Endothelial cell of umbilical vein (primary cell): ENCODE data around the gene TBCC. TPM values are rescaled to one million over a fixed set of nuclear protein-coding genes. Genes with fewer than 3 reads are reported as not detected.

Experiments used
- BruUV-seq: library from RNA; stranded (reverse); fragments of 400-500 nt; replicated peaks from 2 replicates; lab custom pipeline; 2021; lab: Mats Ljungman, UMichigan
- CTCF ChIA-PET: fragments of 300-600, 350-600 bp; sonication (Branson Sonifier 250); formaldehyde crosslinking; loops from one replicate; lab custom pipeline; 2021; ENCODE audit warnings: antibody characterized with exemption, inconsistent platforms; lab: Charles Lee
- POLR2A ChIA-PET: fragments of 300-600, 350-600 bp; sonication (Branson Sonifier 250); formaldehyde crosslinking; loops from one replicate; lab custom pipeline; 2021; ENCODE audit warnings: antibody characterized with exemption, inconsistent platforms; lab: Charles Lee
- DNase-seq: peaks from one replicate; pipeline ENCODE4 v3.0.0-alpha.2; 2011; ENCODE audit warnings: low read depth, low spot score
- FAIRE-seq: peaks from 2 replicates; lab custom pipeline; 2011; peaks lifted over from hg19 to GRCh38; lab: Jason Lieb, UNC
- H2AFZ ChIP-seq: 2 replicates; pipeline ENCODE4 v1.6.0; 2012; ENCODE audit warnings: low read depth, low read length, control low read depth, inconsistent platforms
- H3K27ac ChIP-seq: 2 replicates; pipeline ENCODE4 v1.5.1; 2011; ENCODE audit warnings: low read depth, mild to moderate bottlenecking, control low read depth, low read length, moderate library complexity; ENCODE audit not compliant: insufficient read depth
- H3K27me3 ChIP-seq, 2 experiments: 2 replicates each; pipeline versions ENCODE4 v1.6.0 to v1.6.1; 2011; ENCODE audit warnings: low read length in 2 of 2, mixed read lengths in 1 of 2; ENCODE audit not compliant: control insufficient read depth in 2 of 2, insufficient read depth in 2 of 2
- H3K36me3 ChIP-seq, 2 experiments: 2 replicates in 1 of 2; 3 replicates in 1 of 2; pipeline ENCODE4 v1.5.1; 2011; ENCODE audit warnings: low read length in 2 of 2, mild to moderate bottlenecking in 1 of 2, moderate library complexity in 1 of 2; ENCODE audit not compliant: control insufficient read depth in 2 of 2, insufficient read depth in 2 of 2; ENCODE audit errors: extremely low read depth in 1 of 2
- H3K4me1 ChIP-seq: 3 replicates; pipeline ENCODE4 v1.5.1; 2011; ENCODE audit warnings: mild to moderate bottlenecking, low read length; ENCODE audit not compliant: control insufficient read depth, insufficient read depth; ENCODE audit errors: extremely low read depth
- H3K4me2 ChIP-seq: 2 replicates; pipeline ENCODE4 v1.6.1; 2011; ENCODE audit warnings: low read length, control low read depth, mixed read lengths; ENCODE audit not compliant: insufficient read depth
- H3K4me3 ChIP-seq, 3 experiments: fragments of 200-600 bp in 1 of 3; sonication (generic), shearing (Covaris generic) in 1 of 3; replicated peaks in 1 of 3; 2 replicates each; pipeline ENCODE4 v1.5.1; 2011 to 2016; ENCODE audit warnings: control low read depth in 3 of 3, low read length in 3 of 3, mild to moderate bottlenecking in 2 of 3, inconsistent platforms in 1 of 3, low read depth in 1 of 3, moderate library complexity in 1 of 3; ENCODE audit not compliant: insufficient read depth in 1 of 3
- H3K79me2 ChIP-seq: 2 replicates; pipeline ENCODE4 v1.6.0; 2012; ENCODE audit warnings: low read length, inconsistent platforms; ENCODE audit not compliant: control insufficient read depth, insufficient read depth
- H3K9ac ChIP-seq: replicated peaks from 2 replicates; pipeline ENCODE3; 2011; ENCODE audit warnings: low read length, control low read depth; ENCODE audit not compliant: insufficient read depth; ENCODE audit errors: extremely low read depth
- H3K9me1 ChIP-seq: replicated peaks from 3 replicates; pipeline ENCODE4 v1.6.0; 2011; ENCODE audit warnings: mild to moderate bottlenecking, low read length; ENCODE audit not compliant: control insufficient read depth, insufficient read depth; ENCODE audit errors: extremely low read depth
- H3K9me3 ChIP-seq: replicated peaks from 2 replicates; pipeline ENCODE4 v1.5.1; 2012; ENCODE audit warnings: low read length, inconsistent platforms; ENCODE audit not compliant: control insufficient read depth, insufficient read depth
- H4K20me1 ChIP-seq: replicated peaks from 2 replicates; pipeline ENCODE3; 2011; ENCODE audit warnings: mild to moderate bottlenecking, low read length; ENCODE audit not compliant: control insufficient read depth, insufficient read depth; ENCODE audit errors: extremely low read depth
- EZH2 ChIP-seq: IDR thresholded peaks from 2 replicates; pipeline ENCODE4 v1.6.1; 2012; ENCODE audit warnings: borderline replicate concordance, low read depth, mild to moderate bottlenecking, moderate library complexity, low read length, inconsistent platforms; ENCODE audit not compliant: severe bottlenecking
- FOS ChIP-seq: IDR thresholded peaks from 2 replicates; pipeline ENCODE4 v1.6.1; 2011; ENCODE audit warnings: mild to moderate bottlenecking, low read length, moderate library complexity, borderline replicate concordance; ENCODE audit not compliant: insufficient read depth
- GATA2 ChIP-seq: IDR thresholded peaks from 2 replicates; pipeline ENCODE4 v1.7.0; 2011; ENCODE audit warnings: low read depth, mild to moderate bottlenecking, moderate library complexity, mixed read lengths, low read length; ENCODE audit not compliant: insufficient read length, insufficient read depth
- JUN ChIP-seq: IDR thresholded peaks from 2 replicates; pipeline ENCODE4 v1.6.1; 2011; ENCODE audit warnings: borderline replicate concordance, low read depth; ENCODE audit not compliant: insufficient read length, insufficient read depth
- MYC ChIP-seq: IDR thresholded peaks from one replicate; pipeline ENCODE4 v1.6.1; 2011; ENCODE audit warnings: mild to moderate bottlenecking, low read depth, low read length
- POLR2A ChIP-seq: IDR thresholded peaks from 2 replicates; pipeline ENCODE4 v1.6.1; 2012; ENCODE audit warnings: low read depth, mild to moderate bottlenecking, control low read depth, low read length
- POLR2AphosphoS5 ChIP-seq: IDR thresholded peaks from 2 replicates; pipeline ENCODE4 v1.6.1; 2012; ENCODE audit warnings: low read depth, mild to moderate bottlenecking, control low read depth, low read length, moderate library complexity; ENCODE audit not compliant: insufficient read depth
- dilution Hi-C: fragments of 300-500 bp; cut with MboI; formaldehyde crosslinking; loops from one replicate; pipeline ENCODE4 v1.15.0; 2019; ENCODE audit warnings: low sequenced_read_pairs; ENCODE audit not compliant: extremely low pct_ligation_motif_present
- intact Hi-C: fragments of 100-400 bp; cut with micrococcal nuclease; formaldehyde crosslinking; loops from one replicate; pipeline ENCODE4 v1.10.0; 2022
- polyA plus RNA-seq, 4 experiments: library from polyadenylated mRNA; depleted of rRNA in 3 of 4; stranded (reverse) in 3 of 4; unstranded in 1 of 4; fragments of >200 nt; gene quantifications; 2 replicates each; pipeline versions ENCODE4 v1.2.1 to v1.2.3, GENCODE V29; 2011 to 2012; ENCODE audit warnings: missing spikeins in 1 of 4
- total RNA-seq: library from RNA; stranded (reverse); gene quantifications from 2 replicates; pipeline ENCODE4 v1.2.3, GENCODE V29; 2021
- TF ChIP-seq, protein P1 (sequence below), 2 donors: IDR thresholded peaks; 1 replicate in 1 of 2; 2 replicates in 1 of 2; pipeline ENCODE4 v1.5.1; 2011; ENCODE audit warnings: low read length in 2 of 2, mild to moderate bottlenecking in 2 of 2, moderate library complexity in 2 of 2, control low read depth in 1 of 2, inconsistent platforms in 1 of 2, low read depth in 1 of 2; ENCODE audit not compliant: insufficient read depth in 1 of 2; ENCODE audit errors: extremely low read depth in 1 of 2
- TF ChIP-seq, protein P2 (sequence below): IDR thresholded peaks from 2 replicates; pipeline ENCODE4 v1.6.1; 2011; ENCODE audit not compliant: insufficient read depth, insufficient read length

Gene TBCC
- total and polyA plus RNA-seq, 2 donors (not counting 3 experiments of a cell fraction or from before 2014, with no cell fraction given), result 15.9 to 19.1 TPM

DNA sequence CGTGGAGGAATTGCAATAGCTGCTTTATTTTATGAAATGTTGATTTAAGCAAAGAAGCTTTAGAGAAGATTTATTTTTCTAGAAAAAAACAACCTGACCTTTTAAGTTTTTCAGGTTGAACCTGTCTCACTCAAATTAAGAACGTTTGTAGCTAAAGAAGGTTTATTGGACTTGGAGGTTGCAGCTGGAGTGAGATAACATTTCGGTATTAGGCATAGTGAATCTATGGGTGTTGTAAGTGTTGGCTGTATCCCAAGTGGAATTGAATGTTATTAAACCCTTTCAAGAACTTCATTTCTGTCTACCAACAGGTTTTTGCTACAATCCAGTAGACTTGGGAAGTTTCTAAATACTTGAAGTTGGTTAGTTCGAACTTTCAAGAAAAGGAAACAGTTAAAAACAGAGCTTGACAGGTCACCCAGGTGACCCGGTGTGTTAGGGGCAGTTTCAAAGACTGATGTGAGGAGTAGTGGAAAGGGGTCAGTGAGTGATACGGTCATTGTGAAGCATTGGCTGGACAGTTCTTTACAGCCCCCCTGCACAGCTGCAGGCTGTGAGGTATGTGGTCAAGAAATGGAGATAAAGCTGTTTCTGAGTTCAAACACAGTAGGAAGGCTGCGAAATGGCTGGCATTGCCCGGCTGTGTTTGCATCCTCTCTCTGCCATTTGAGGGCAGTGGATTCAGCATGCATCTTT lies 2.4 kb upstream of the TBCC start:
- no peak overlapping the region for H3K9ac ChIP-seq
- H3K9me1 ChIP-seq, result no peaks in the 10 kb centered on the region

More for the DNA sequence above, 2.4 kb upstream of the TBCC start:
- Histone ChIP-seq H3K36me3 (no peaks in the 10 kb centered on the region), H3K79me2 (peaks cover 19% of the 10 kb centered on the region), H3K27me3 (no peaks in the 10 kb centered on the region), H3K27ac (no peak overlapping the region), H3K9me3 (no peaks in the 10 kb centered on the region), H3K4me1 (peaks cover 18% of the 10 kb centered on the region), H4K20me1 (no peaks in the 10 kb centered on the region), H3K4me3 (no peak overlapping the region), H2AFZ (no peak overlapping the region), H3K4me2 (peak overlapping the region; percentile 96)
- FAIRE-seq (peak; percentile 40), DNase-seq (no peak)
- intact Hi-C loops (loop anchor here (5.0 kb wide), 1 partner anchor 144 kb away; a partner anchor contains a TSS), dilution Hi-C loops (no loop called here)
- TF ChIP-seq GATA2, result no peak
- no peak for TF ChIP-seq EZH2
- no peak for TF ChIP-seq FOS
- TF ChIP-seq, protein P1, sequence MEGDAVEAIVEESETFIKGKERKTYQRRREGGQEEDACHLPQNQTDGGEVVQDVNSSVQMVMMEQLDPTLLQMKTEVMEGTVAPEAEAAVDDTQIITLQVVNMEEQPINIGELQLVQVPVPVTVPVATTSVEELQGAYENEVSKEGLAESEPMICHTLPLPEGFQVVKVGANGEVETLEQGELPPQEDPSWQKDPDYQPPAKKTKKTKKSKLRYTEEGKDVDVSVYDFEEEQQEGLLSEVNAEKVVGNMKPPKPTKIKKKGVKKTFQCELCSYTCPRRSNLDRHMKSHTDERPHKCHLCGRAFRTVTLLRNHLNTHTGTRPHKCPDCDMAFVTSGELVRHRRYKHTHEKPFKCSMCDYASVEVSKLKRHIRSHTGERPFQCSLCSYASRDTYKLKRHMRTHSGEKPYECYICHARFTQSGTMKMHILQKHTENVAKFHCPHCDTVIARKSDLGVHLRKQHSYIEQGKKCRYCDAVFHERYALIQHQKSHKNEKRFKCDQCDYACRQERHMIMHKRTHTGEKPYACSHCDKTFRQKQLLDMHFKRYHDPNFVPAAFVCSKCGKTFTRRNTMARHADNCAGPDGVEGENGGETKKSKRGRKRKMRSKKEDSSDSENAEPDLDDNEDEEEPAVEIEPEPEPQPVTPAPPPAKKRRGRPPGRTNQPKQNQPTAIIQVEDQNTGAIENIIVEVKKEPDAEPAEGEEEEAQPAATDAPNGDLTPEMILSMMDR (IDR thresholded peaks at IDR 0.05; ENCODE audit: extremely low read depth in 1 of 2, insufficient read depth in 1 of 2, low read depth in 1 of 2, low read length in 2 of 2), result no peak
- no peak for TF ChIP-seq JUN
- no peak for TF ChIP-seq POLR2A
- no peak for TF ChIP-seq POLR2AphosphoS5
- TF ChIP-seq, protein P2, sequence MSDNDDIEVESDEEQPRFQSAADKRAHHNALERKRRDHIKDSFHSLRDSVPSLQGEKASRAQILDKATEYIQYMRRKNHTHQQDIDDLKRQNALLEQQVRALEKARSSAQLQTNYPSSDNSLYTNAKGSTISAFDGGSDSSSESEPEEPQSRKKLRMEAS, result no peak
- no peak for TF ChIP-seq MYC
- POLR2A ChIA-PET, result interaction anchor here (0.7 kb wide), 1 partner anchor 22 kb away, joined by 5 read pairs; no protein-coding TSS in a partner anchor
- CTCF ChIA-PET, result interaction anchor here (0.7 to 4.0 kb wide), 5 partner anchors 12 to 1242 kb away, joined by 3 to 27 read pairs (median 3); no protein-coding TSS in a partner anchor
- no TSS peak for BruUV-seq
